MCF 10A (cell line): ENCODE data around the gene TAF4B. TPM values are rescaled to one million over a fixed set of nuclear protein-coding genes. Genes with fewer than 3 reads are reported as not detected.

ENCODE experiments used
- BruUV-seq: library from RNA; stranded (reverse); fragments of 400-500 nt; replicated peaks from 2 replicates; lab custom pipeline; 2021; lab: Mats Ljungman, UMichigan
- CTCF ChIA-PET: fragments of 300-600 bp; sonication (Branson Sonifier 250); formaldehyde crosslinking; extraction: SDS; loops from one replicate; lab custom pipeline; 2021; ENCODE audit warnings: antibody characterized with exemption, inconsistent platforms; lab: Yijun Ruan, JAX
- POLR2A ChIA-PET: fragments of 300-600, 350-650 bp; sonication (Branson Sonifier 250); formaldehyde crosslinking; extraction: SDS; loops from one replicate; lab custom pipeline; 2020; ENCODE audit warnings: antibody characterized with exemption, inconsistent platforms; lab: Yijun Ruan, JAX
- DNase-seq: peaks from one replicate; pipeline ENCODE4 v3.0.0-alpha.2; 2018; ENCODE audit not compliant: unreplicated experiment
- H3K27ac Mint-ChIP-seq: one replicate; pipeline ENCODE4 v1.8.0; 2022; ENCODE audit warnings: mild to moderate bottlenecking, low read depth, mixed read lengths; ENCODE audit not compliant: unreplicated experiment
- H3K27me3 Mint-ChIP-seq: one replicate; pipeline ENCODE4 v1.8.0; 2022; ENCODE audit warnings: mixed read lengths; ENCODE audit not compliant: insufficient read depth, unreplicated experiment
- H3K36me3 Mint-ChIP-seq: one replicate; pipeline ENCODE4 v1.8.0; 2022; ENCODE audit warnings: mild to moderate bottlenecking, moderate library complexity, mixed read lengths; ENCODE audit not compliant: insufficient read depth, unreplicated experiment
- H3K4me1 Mint-ChIP-seq: one replicate; pipeline ENCODE4 v1.8.0; 2022; ENCODE audit warnings: mixed read lengths; ENCODE audit not compliant: insufficient read depth, unreplicated experiment
- H3K4me3 Mint-ChIP-seq: one replicate; pipeline ENCODE4 v1.8.0; 2022; ENCODE audit warnings: mild to moderate bottlenecking, moderate library complexity, mixed read lengths; ENCODE audit not compliant: unreplicated experiment
- H3K9me3 Mint-ChIP-seq: one replicate; pipeline ENCODE4 v1.8.0; 2022; ENCODE audit warnings: mixed read lengths; ENCODE audit not compliant: unreplicated experiment
- CTCF ChIP-seq: fragments of 200-600 bp; IDR thresholded peaks from one replicate; pipeline ENCODE4 v1.8.0; 2022; ENCODE audit warnings: antibody characterized with exemption, mild to moderate bottlenecking; ENCODE audit not compliant: unreplicated experiment
- intact Hi-C: fragments of 100-400 bp; cut with micrococcal nuclease; formaldehyde crosslinking; loops from 2 replicates; pipeline ENCODE4 v1.14.1; 2022
- total RNA-seq: library from RNA; stranded (reverse); gene quantifications from 2 replicates; pipeline ENCODE4 v1.2.3, GENCODE V29; 2022

Gene TAF4B
- total RNA-seq, 1 experiment from 2014 or later = 9.2 TPM

DNA sequence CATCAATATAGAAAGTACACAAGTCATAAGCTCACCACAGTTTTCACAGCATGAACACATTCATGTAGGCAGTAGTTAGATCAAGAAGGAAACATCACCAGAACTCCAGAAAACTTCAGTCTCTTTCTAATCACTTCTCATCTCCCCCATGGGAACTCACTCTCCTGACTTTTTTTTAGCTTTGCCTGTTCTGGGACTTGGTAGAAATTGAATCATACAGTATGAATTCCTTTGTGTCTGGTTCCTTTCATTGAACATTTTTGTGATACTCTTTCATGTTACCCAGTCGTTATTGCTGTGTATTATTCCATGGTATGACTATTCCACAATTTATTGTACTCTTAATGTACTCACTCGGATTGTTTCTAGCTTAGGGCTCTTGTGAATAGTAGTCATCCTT is 160.2 kb downstream of the TAF4B start:
- Mint-ChIP-seq H3K36me3 (peaks cover 8% of the 10 kb centered on the region), H3K4me3 (no peak overlapping the region), H3K27me3 (no peaks in the 10 kb centered on the region), H3K4me1 (peaks cover 8% of the 10 kb centered on the region), H3K27ac (no peak overlapping the region), H3K9me3 (no peaks in the 10 kb centered on the region)
- ChIA-PET CTCF (interaction anchor here (0.6 to 1.4 kb wide), 6 partner anchors 17 to 577 kb away, joined by 3 to 4 read pairs (median 3); partner anchors contain the start of gene KCTD1), POLR2A (interaction anchor here (0.9 to 1.2 kb wide), 4 partner anchors 24 to 163 kb away, joined by 3 read pairs; no protein-coding TSS in a partner anchor)
- intact Hi-C loops = loop anchor here (10.0 kb wide), 1 partner anchor 388 kb away; no protein-coding TSS in a partner anchor
- DNase-seq = no peak
- TF ChIP-seq CTCF = no peak
- BruUV-seq = no TSS peak

DNA sequence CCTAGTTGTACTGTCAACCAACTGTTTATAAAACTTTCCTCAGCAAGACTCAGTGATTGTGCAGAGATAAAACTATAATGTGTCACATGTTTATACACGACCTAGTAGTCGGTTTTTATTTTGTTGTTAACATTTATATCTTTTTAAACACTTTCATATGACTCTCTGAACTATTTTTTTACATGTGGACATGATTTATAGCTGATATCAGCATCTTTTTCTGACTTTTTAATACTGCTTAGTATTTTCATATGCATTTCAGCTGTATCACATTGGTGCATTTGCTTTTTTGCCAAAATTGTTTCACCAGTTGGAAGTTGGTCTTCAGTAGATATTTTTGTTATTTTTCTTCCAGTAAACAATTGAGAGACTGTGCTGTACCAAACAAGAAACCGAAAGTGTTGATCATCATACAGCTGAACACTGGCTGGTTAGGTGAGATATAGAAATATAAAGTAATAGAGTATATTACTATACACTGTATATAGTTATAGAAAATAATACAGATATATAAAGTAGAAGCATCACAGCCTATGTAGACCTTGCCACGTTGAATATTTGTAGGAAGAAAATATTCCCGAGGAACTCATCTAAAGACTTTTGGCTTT is 167.9 kb downstream of the TAF4B start:
- POLR2A ChIA-PET = interaction anchor here (0.6 kb wide), 2 partner anchors 95 to 292 kb away, joined by 3 to 4 read pairs; no protein-coding TSS in a partner anchor
- CTCF ChIA-PET = interaction anchor here (0.7 to 1.3 kb wide), 4 partner anchors 10 to 1214 kb away, joined by 3 to 4 read pairs (median 3); no protein-coding TSS in a partner anchor
- intact Hi-C loops = no loop called here
- Mint-ChIP-seq H3K36me3 (peaks cover 8% of the 10 kb centered on the region), H3K9me3 (no peaks in the 10 kb centered on the region), H3K4me3 (no peak overlapping the region), H3K27me3 (no peaks in the 10 kb centered on the region), H3K27ac (no peak overlapping the region), H3K4me1 (no peaks in the 10 kb centered on the region)
- no peak for TF ChIP-seq CTCF
- DNase-seq = no peak
- BruUV-seq = no TSS peak

GRCh38 chr18:26397019-26397418 is 170.8 kb downstream of the TAF4B start:
- BruUV-seq = no TSS peak
- DNase-seq = no peak
- Mint-ChIP-seq H3K9me3 (no peaks in the 10 kb centered on the region), H3K4me3 (no peak overlapping the region), H3K4me1 (no peaks in the 10 kb centered on the region), H3K27ac (no peak overlapping the region), H3K36me3 (no peaks in the 10 kb centered on the region), H3K27me3 (no peaks in the 10 kb centered on the region)
- no peak for TF ChIP-seq CTCF
- intact Hi-C loops = no loop called here
- CTCF ChIA-PET = no interaction called here
- POLR2A ChIA-PET = no interaction called here

DNA sequence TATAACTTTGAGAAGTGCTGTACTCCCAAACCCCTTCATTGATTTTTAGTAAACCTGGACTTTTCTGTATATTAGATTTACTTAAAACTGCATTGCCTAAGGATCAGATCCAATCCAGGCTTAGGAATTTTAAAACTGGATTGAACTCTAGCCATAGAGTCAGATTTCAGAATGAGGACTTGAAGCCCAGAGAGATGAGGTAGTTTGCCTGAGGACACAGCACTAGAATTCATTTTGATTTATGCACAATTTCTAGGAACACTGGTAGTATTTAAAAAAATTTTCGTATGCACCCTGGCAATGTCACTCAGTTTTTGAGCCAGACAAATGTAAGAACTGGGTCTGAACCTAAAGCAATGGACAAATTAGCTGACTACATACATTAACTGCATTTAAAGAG is 177.2 kb downstream of the TAF4B start:
- ChIA-PET CTCF (interaction anchor here (0.9 to 1.2 kb wide), 3 partner anchors 10 to 97 kb away, joined by 3 read pairs; no protein-coding TSS in a partner anchor), POLR2A (interaction anchor here (0.7 kb wide), 2 partner anchors 33 to 237 kb away, joined by 3 read pairs; no protein-coding TSS in a partner anchor)
- Mint-ChIP-seq H3K27me3 (no peaks in the 10 kb centered on the region), H3K4me3 (no peak overlapping the region), H3K9me3 (no peaks in the 10 kb centered on the region), H3K36me3 (no peaks in the 10 kb centered on the region), H3K4me1 (peaks cover 8% of the 10 kb centered on the region), H3K27ac (no peak overlapping the region)
- no TSS peak for BruUV-seq
- DNase-seq = no peak
- intact Hi-C loops = no loop called here
- TF ChIP-seq CTCF = no peak
